Liver (tissue), 9 donors: ENCODE measurements around the gene ASNSD1. TPM values are rescaled to one million over a fixed set of nuclear protein-coding genes. Genes with fewer than 3 reads are reported as not detected.
A peak's percentile ranks its signal among the peaks of the same experiment; 100 is the strongest.

Experiments
- DNase-seq: peaks from one replicate; pipeline ENCODE4 v3.0.0-alpha.2; 2017; ENCODE audit warnings: low spot score
- H3K27ac ChIP-seq, 2 donors: one replicate each; pipeline ENCODE4 v1.7.0; 2013; ENCODE audit warnings: inconsistent platforms in 2 of 2, low read length in 2 of 2, control low read depth in 1 of 2, low read depth in 1 of 2, mild to moderate bottlenecking in 1 of 2
- H3K27me3 ChIP-seq, 4 donors: one replicate each; pipeline versions ENCODE4 v1.6.1 to v1.7.0; 2013; ENCODE audit warnings: low read length in 3 of 4, inconsistent platforms in 1 of 4, mild to moderate bottlenecking in 1 of 4, moderate library complexity in 1 of 4; ENCODE audit not compliant: control insufficient read depth in 4 of 4, insufficient read depth in 4 of 4
- H3K36me3 ChIP-seq, 4 donors: one replicate each; pipeline versions ENCODE4 v1.6.1 to v1.7.0; 2013; ENCODE audit warnings: low read length in 3 of 4, mild to moderate bottlenecking in 3 of 4, low read depth in 1 of 4, moderate library complexity in 1 of 4; ENCODE audit not compliant: control insufficient read depth in 4 of 4, insufficient read depth in 3 of 4
- H3K4me1 ChIP-seq, 4 donors: one replicate each; pipeline versions ENCODE4 v1.6.1 to v1.7.0; 2013; ENCODE audit warnings: low read length in 3 of 4, mild to moderate bottlenecking in 3 of 4, moderate library complexity in 1 of 4; ENCODE audit not compliant: control insufficient read depth in 4 of 4, insufficient read depth in 4 of 4
- H3K4me3 ChIP-seq, 3 donors: one replicate each; pipeline versions ENCODE4 v1.6.1 to v1.7.0; 2013; ENCODE audit warnings: low read length in 3 of 3, control low read depth in 1 of 3, low read depth in 1 of 3, mild to moderate bottlenecking in 1 of 3
- H3K9ac ChIP-seq, 2 donors: one replicate each; pipeline ENCODE4 v1.7.0; 2013; ENCODE audit warnings: low read length in 2 of 2, mild to moderate bottlenecking in 2 of 2, moderate library complexity in 2 of 2, control low read depth in 1 of 2, low read depth in 1 of 2
- H3K9me3 ChIP-seq, 4 donors: one replicate each; pipeline versions ENCODE4 v1.6.1 to v1.7.0; 2013; ENCODE audit warnings: low read length in 3 of 4; ENCODE audit not compliant: control insufficient read depth in 4 of 4
- EGR1 ChIP-seq, 2 donors: IDR thresholded peaks; 2 replicates each; pipeline ENCODE4 v1.6.1; 2016 to 2018; ENCODE audit warnings: antibody characterized with exemption in 2 of 2, low read depth in 2 of 2
- FOXA1 ChIP-seq: IDR thresholded peaks from 2 replicates; pipeline ENCODE4 v1.6.1; 2016; ENCODE audit warnings: antibody characterized with exemption
- FOXA2 ChIP-seq: IDR thresholded peaks from 2 replicates; pipeline ENCODE4 v1.6.1; 2016; ENCODE audit warnings: antibody characterized with exemption
- GABPA ChIP-seq, 2 donors: IDR thresholded peaks in 1 of 2; conservative IDR thresholded peaks in 1 of 2; 2 replicates each; pipeline ENCODE4 v1.6.1; 2016; ENCODE audit warnings: antibody characterized with exemption in 2 of 2, mild to moderate bottlenecking in 1 of 2, moderate library complexity in 1 of 2
- HNF4A ChIP-seq, 2 donors: conservative IDR thresholded peaks; 2 replicates each; pipeline ENCODE4 v1.6.1; 2016; ENCODE audit warnings: antibody characterized with exemption in 2 of 2, mild to moderate bottlenecking in 2 of 2
- HNF4G ChIP-seq: IDR thresholded peaks from 2 replicates; pipeline ENCODE4 v1.6.1; 2016; ENCODE audit warnings: antibody characterized with exemption
- JUND ChIP-seq, 2 donors: IDR thresholded peaks; 2 replicates each; pipeline ENCODE4 v1.6.1; 2016; ENCODE audit warnings: antibody characterized with exemption in 2 of 2
- NR2F2 ChIP-seq: IDR thresholded peaks from 2 replicates; pipeline ENCODE4 v1.6.1; 2016; ENCODE audit warnings: antibody characterized with exemption
- RAD21 ChIP-seq, 2 donors: IDR thresholded peaks; 2 replicates each; pipeline ENCODE4 v1.6.1; 2016; ENCODE audit warnings: antibody characterized with exemption in 2 of 2, mild to moderate bottlenecking in 2 of 2
- RXRA ChIP-seq, 2 donors: IDR thresholded peaks; 2 replicates each; pipeline ENCODE4 v1.6.1; 2017 to 2018; ENCODE audit warnings: antibody characterized with exemption in 2 of 2, mild to moderate bottlenecking in 1 of 2
- SP1 ChIP-seq: IDR thresholded peaks from 2 replicates; pipeline ENCODE4 v1.6.1; 2018; ENCODE audit warnings: antibody characterized with exemption, mild to moderate bottlenecking
- TAF1 ChIP-seq: conservative IDR thresholded peaks from 2 replicates; pipeline ENCODE4 v1.6.1; 2016; ENCODE audit warnings: antibody characterized with exemption, mild to moderate bottlenecking
- YY1 ChIP-seq: IDR thresholded peaks from 2 replicates; pipeline ENCODE4 v1.6.1; 2016; ENCODE audit warnings: antibody characterized with exemption, mild to moderate bottlenecking
- WGBS: extraction: QIAGEN DNeasy Blood & Tissue Kit; methylation state at CpG from one replicate; pipeline ENCODE4 v1.1.7; 2013; 5-methylcytosine and 5-hydroxymethylcytosine counted together
- polyA plus RNA-seq, 2 donors: library from polyadenylated mRNA; stranded (reverse) in 1 of 2; unstranded in 1 of 2; fragments of 200-250 nt in 1 of 2; fragments of >200 nt in 1 of 2; fragmentation: Nextera tagmentation in 1 of 2; extraction: Ambion mirVana in 1 of 2; gene quantifications; one replicate each; pipeline versions ENCODE4 v1.2.1 to v1.2.3, GENCODE V29; 2013 to 2015
- total RNA-seq, 2 donors: library from RNA; depleted of rRNA; stranded (reverse); fragments of >200 nt; gene quantifications; one replicate each; pipeline ENCODE4 v1.2.3, GENCODE V29; 2014
- TF ChIP-seq, protein P1 (sequence below): IDR thresholded peaks from 2 replicates; pipeline ENCODE4 v1.6.1; 2016; ENCODE audit warnings: antibody characterized with exemption
- TF ChIP-seq, protein P2 (sequence below): IDR thresholded peaks from 2 replicates; pipeline ENCODE4 v1.6.1; 2016; ENCODE audit warnings: antibody characterized with exemption
- TF ChIP-seq, protein P3 (sequence below): IDR thresholded peaks from 2 replicates; pipeline ENCODE4 v1.6.1; 2016; ENCODE audit warnings: antibody characterized with exemption, mild to moderate bottlenecking
- TF ChIP-seq, protein P4 (sequence below): IDR thresholded peaks from 2 replicates; pipeline ENCODE4 v1.6.1; 2016; ENCODE audit warnings: antibody characterized with exemption
- TF ChIP-seq, protein P5 (sequence below): fragments of 150-350 bp; IDR thresholded peaks from 2 replicates; pipeline ENCODE4 v1.5.1; 2017; ENCODE audit warnings: improper control_type of control experiment, low read depth, low read length; ENCODE audit not compliant: missing input control
- donor health status: healthy.
- donor health status: healthy.
- donor health status: healthy.
- donor health status: healthy.
- donor health status: healthy.

The ASNSD1 gene
- total and polyA plus RNA-seq, 4 donors = 19.8 to 33.0 (median 25.5) TPM

DNA sequence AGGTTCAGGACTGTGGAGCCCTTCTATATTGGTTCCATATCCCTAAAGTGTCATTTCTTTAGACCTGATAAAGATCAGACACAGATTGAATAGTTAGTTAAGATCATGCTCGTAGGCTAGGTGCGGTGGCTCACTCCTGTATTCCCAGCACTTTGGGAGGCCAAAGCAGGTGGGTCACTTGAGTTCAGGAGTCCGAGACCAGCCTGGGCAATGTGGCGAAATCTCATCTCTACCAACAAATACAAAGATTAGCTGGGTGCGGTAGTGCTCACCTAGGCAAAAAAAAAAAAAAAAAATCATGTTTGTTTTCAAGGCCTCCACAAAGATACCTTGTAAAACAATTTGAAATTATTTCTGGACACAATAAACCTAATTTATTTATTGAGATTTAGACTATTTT, 8.7 kb downstream of the ASNSD1 start:
- H3K36me3 ChIP-seq = peaks cover 0 to 21% (median 20%) of the 10 kb centered on the region in 4 donors
- H3K27ac ChIP-seq = no peak overlapping the region
- peak overlapping the region in 1 of 2 donors; percentile 7 for H3K9ac ChIP-seq
- no peaks in the 10 kb centered on the region for H3K27me3 ChIP-seq
- DNase-seq = no peak
- peaks cover 0 to 10% (median 8%) of the 10 kb centered on the region in 4 donors for H3K4me1 ChIP-seq
- no peak overlapping the region for H3K4me3 ChIP-seq
- WGBS = 42% methylated on average over 5 of the region's 5 CpGs
- TF ChIP-seq SP1 (peak; percentile 69), NR2F2 (no peak), GABPA (IDR thresholded peaks at IDR 0.05 in 1 of 2, conservative IDR thresholded peaks at IDR 0.05 in 1 of 2) (no peak), EGR1 (IDR thresholded peaks at IDR 0.05; ENCODE audit: low read depth in 2 of 2) (no peak), YY1 (peak; percentile 87), FOXA1 (no peak), HNF4G (peak; percentile 21), HNF4A (conservative IDR thresholded peaks at IDR 0.05) (peak; percentile 71 to 84), JUND (IDR thresholded peaks at IDR 0.05) (peak; percentile 31 to 34), FOXA2 (no peak), RXRA (IDR thresholded peaks at IDR 0.05) (peak; percentile 84 to 91), RAD21 (IDR thresholded peaks at IDR 0.05) (peak in 1 of 2 donors; percentile 12), TAF1 (no peak)
- TF ChIP-seq, protein P1, sequence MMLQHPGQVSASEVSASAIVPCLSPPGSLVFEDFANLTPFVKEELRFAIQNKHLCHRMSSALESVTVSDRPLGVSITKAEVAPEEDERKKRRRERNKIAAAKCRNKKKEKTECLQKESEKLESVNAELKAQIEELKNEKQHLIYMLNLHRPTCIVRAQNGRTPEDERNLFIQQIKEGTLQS = no peak
- TF ChIP-seq, protein P2, sequence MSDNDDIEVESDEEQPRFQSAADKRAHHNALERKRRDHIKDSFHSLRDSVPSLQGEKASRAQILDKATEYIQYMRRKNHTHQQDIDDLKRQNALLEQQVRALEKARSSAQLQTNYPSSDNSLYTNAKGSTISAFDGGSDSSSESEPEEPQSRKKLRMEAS = no peak
- TF ChIP-seq, protein P3, sequence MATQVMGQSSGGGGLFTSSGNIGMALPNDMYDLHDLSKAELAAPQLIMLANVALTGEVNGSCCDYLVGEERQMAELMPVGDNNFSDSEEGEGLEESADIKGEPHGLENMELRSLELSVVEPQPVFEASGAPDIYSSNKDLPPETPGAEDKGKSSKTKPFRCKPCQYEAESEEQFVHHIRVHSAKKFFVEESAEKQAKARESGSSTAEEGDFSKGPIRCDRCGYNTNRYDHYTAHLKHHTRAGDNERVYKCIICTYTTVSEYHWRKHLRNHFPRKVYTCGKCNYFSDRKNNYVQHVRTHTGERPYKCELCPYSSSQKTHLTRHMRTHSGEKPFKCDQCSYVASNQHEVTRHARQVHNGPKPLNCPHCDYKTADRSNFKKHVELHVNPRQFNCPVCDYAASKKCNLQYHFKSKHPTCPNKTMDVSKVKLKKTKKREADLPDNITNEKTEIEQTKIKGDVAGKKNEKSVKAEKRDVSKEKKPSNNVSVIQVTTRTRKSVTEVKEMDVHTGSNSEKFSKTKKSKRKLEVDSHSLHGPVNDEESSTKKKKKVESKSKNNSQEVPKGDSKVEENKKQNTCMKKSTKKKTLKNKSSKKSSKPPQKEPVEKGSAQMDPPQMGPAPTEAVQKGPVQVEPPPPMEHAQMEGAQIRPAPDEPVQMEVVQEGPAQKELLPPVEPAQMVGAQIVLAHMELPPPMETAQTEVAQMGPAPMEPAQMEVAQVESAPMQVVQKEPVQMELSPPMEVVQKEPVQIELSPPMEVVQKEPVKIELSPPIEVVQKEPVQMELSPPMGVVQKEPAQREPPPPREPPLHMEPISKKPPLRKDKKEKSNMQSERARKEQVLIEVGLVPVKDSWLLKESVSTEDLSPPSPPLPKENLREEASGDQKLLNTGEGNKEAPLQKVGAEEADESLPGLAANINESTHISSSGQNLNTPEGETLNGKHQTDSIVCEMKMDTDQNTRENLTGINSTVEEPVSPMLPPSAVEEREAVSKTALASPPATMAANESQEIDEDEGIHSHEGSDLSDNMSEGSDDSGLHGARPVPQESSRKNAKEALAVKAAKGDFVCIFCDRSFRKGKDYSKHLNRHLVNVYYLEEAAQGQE = no peak
- TF ChIP-seq, protein P4, sequence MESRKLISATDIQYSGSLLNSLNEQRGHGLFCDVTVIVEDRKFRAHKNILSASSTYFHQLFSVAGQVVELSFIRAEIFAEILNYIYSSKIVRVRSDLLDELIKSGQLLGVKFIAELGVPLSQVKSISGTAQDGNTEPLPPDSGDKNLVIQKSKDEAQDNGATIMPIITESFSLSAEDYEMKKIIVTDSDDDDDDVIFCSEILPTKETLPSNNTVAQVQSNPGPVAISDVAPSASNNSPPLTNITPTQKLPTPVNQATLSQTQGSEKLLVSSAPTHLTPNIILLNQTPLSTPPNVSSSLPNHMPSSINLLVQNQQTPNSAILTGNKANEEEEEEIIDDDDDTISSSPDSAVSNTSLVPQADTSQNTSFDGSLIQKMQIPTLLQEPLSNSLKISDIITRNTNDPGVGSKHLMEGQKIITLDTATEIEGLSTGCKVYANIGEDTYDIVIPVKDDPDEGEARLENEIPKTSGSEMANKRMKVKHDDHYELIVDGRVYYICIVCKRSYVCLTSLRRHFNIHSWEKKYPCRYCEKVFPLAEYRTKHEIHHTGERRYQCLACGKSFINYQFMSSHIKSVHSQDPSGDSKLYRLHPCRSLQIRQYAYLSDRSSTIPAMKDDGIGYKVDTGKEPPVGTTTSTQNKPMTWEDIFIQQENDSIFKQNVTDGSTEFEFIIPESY = peak; percentile 18
- TF ChIP-seq, protein P5, sequence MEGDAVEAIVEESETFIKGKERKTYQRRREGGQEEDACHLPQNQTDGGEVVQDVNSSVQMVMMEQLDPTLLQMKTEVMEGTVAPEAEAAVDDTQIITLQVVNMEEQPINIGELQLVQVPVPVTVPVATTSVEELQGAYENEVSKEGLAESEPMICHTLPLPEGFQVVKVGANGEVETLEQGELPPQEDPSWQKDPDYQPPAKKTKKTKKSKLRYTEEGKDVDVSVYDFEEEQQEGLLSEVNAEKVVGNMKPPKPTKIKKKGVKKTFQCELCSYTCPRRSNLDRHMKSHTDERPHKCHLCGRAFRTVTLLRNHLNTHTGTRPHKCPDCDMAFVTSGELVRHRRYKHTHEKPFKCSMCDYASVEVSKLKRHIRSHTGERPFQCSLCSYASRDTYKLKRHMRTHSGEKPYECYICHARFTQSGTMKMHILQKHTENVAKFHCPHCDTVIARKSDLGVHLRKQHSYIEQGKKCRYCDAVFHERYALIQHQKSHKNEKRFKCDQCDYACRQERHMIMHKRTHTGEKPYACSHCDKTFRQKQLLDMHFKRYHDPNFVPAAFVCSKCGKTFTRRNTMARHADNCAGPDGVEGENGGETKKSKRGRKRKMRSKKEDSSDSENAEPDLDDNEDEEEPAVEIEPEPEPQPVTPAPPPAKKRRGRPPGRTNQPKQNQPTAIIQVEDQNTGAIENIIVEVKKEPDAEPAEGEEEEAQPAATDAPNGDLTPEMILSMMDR = no peak
- no peaks in the 10 kb centered on the region for H3K9me3 ChIP-seq
